LNCaP clone FGC (cell line): Measurements from ENCODE around the gene TRPM4.

Source experiments
- DNase-seq: peaks from one replicate; pipeline ENCODE4 v3.0.0-alpha.2; 2011; ENCODE audit warnings: low read depth
- H3K4me3 ChIP-seq: 2 replicates; pipeline ENCODE4 v1.5.1; 2011; ENCODE audit warnings: mild to moderate bottlenecking, low read depth, low read length, control low read depth
- TF ChIP-seq, protein P1 (sequence below): IDR thresholded peaks from 2 replicates; pipeline ENCODE4 v1.5.1; 2012; ENCODE audit warnings: mild to moderate bottlenecking; ENCODE audit not compliant: control insufficient read depth, insufficient read depth; ENCODE audit errors: extremely low read depth

Gene TRPM4

DNA sequence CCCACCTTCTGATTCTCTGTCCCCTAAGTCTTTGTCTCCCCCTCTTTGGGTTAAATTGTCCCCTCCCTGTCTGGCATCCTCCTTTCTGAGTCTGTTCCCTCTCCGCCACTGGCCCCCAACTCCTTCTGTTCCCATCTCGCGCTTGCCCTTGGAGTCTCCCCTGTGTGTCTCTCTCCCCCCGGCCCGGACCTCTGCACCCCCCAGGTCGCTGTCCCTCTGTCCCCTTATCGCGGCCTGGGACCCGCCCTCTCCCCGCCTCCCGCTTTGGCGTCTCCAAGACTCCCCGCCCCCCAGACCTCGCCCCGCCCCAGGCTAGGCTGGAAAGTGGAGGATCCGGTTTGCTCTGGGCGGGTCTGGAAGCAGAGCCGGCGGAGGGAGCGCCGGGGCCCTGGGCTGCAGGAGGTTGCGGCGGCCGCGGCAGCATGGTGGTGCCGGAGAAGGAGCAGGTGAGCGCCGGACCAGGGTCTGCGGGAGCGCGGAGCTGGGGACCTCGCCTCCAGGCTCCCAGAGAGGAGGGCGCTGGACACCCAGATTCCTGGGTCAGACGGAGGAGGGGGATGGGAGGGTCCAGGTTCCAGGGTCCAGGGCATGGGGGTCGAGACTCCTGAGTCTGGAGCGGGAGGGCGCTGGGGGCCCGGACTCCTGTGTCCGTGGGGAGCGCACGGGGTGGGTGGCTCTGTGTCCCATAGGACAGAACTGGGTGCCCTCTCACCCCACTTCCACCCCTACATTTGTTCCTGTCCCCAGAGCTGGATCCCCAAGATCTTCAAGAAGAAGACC, at the start of gene TRPM4:
TRPM4 (plus strand) TSS at position 348 of the 780 bp plus-strand sequence; CDS start at position 423, 75 bp downstream.
- peak; percentile 69 for DNase-seq
- peak within 1 kb of the TSS; percentile 81 for H3K4me3 ChIP-seq
- TF ChIP-seq, protein P1, sequence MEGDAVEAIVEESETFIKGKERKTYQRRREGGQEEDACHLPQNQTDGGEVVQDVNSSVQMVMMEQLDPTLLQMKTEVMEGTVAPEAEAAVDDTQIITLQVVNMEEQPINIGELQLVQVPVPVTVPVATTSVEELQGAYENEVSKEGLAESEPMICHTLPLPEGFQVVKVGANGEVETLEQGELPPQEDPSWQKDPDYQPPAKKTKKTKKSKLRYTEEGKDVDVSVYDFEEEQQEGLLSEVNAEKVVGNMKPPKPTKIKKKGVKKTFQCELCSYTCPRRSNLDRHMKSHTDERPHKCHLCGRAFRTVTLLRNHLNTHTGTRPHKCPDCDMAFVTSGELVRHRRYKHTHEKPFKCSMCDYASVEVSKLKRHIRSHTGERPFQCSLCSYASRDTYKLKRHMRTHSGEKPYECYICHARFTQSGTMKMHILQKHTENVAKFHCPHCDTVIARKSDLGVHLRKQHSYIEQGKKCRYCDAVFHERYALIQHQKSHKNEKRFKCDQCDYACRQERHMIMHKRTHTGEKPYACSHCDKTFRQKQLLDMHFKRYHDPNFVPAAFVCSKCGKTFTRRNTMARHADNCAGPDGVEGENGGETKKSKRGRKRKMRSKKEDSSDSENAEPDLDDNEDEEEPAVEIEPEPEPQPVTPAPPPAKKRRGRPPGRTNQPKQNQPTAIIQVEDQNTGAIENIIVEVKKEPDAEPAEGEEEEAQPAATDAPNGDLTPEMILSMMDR = no peak

DNA sequence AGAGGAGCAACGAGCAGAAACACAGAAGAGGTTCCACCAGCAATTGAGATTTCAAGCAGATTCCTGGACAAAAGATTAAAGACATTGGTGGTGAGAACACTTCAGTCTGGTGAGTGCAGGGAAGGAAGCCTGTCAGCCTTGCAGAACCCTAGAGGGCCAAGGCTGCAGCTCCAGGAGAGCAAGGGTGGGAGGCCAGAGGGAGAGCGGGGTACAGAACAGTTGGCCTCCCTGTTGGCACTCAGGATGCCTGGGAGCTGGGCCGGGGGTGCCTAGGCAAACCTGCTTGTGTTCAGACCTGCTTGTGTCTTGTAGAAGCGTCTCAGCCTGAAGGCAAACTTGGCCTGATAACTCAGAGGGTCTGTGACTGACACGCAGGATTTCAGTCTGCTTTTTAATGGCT, 48.5 kb upstream of the TRPM4 start:
- TF ChIP-seq, protein P1 = no peak
- H3K4me3 ChIP-seq = no peak overlapping the region
- DNase-seq = no peak

DNA sequence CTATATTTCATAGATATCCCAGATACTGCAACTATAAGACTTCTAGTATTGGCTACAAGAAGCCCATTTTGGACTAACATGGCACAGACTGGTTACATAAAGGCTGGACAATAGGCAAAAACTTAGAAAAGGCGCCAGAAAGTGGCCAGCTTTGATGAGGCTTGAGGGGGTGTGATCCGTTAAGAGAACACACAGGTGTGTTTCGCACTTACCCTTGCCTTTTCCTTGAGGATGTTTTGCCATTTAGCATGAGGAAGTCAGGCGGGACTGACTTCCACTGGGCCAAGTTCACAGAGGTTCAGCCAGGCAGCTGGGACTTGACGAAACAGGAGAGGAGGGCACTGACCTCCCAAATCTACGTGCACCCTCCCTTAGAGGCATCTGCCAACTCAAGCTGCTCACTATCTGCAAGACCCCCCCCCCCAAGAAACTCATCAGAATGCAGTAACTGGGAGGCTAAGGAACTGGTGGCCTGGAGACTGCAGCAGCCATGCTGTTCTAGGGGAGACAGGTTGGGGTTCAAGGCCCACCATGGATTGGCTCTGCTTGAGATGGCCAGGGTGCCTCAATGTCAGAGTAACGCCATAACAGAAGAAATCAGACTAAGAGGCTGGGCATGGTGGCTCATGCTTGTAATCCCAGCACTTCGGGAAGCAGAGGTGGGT, 47.9 kb upstream of the TRPM4 start:
- no peak for DNase-seq
- no peak overlapping the region for H3K4me3 ChIP-seq
- TF ChIP-seq, protein P1 = no peak

DNA sequence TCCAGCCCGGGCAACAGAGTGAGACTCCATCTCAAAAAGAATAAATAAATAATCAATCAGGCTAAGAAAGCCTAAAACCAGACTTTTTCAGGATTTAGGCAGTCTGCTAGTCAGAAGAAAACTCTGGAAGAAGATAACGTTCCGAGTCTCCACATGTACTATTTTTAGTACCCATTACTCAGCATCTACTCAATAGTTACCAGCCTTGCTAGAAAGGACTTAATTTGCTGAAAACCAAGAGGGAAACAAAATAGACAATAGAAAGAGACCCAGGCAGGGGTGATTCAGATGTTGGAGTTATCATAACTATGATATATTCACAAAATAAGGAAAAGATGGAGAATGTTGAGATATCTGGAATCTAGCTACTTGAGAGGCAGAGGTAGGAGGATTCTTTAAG, 47.0 kb upstream of the TRPM4 start:
- no peak for DNase-seq
- H3K4me3 ChIP-seq = no peak overlapping the region
- TF ChIP-seq, protein P1 = no peak

GRCh38 chr19:49111218-49111998, 46.2 kb upstream of the TRPM4 start:
- TF ChIP-seq, protein P1 = no peak
- DNase-seq = no peak

GRCh38 chr19:49113762-49114629, 43.6 kb upstream of the TRPM4 start, which contains the start of gene LIN7B:
Gene LIN7B (plus strand): TSS chr19:49114370. CDS start chr19:49114405, 35 bp downstream.
- H3K4me3 ChIP-seq = peak within 1 kb of the TSS; percentile 59
- no peak for DNase-seq
- TF ChIP-seq, protein P1 = peak; percentile 29; the same call in 1 of the 2 replicates

More at GRCh38 chr19:49111218-49111998, 46.2 kb upstream of the TRPM4 start:
- no peak overlapping the region for H3K4me3 ChIP-seq
